ENCODE data around the gene PACRG.
A peak's percentile ranks its signal among the peaks of the same experiment; 100 is the strongest.

GRCh38 chr6:162736961-162737360 lies 9.2 kb downstream of the PACRG start:
- no peak for TF ChIP-seq REST (IDR thresholded peaks at IDR 0.05; ENCODE audit: insufficient read depth in 1 of 2, low read depth in 2 of 2, low read length in 1 of 2)
- peak; percentile 22 for TF ChIP-seq CTCF (IDR thresholded peaks at IDR 0.05)
- TF ChIP-seq POLR2AphosphoS5 (IDR thresholded peaks at IDR 0.05; ENCODE audit: low read depth, low read length): no peak
- TF ChIP-seq TCF7L2 (IDR thresholded peaks at IDR 0.05; ENCODE audit: low read depth, low read length): no peak
